GM19239 (cell line): ENCODE results near the gene TRAF2.
A peak's percentile ranks its signal among the peaks of the same experiment; 100 is the strongest.
"Not testable (repeated sequence)": the region's sequence is repeated elsewhere in the genome, so short reads cannot be mapped to it uniquely, and the experiment has no call there.

Experiments used
- DNase-seq: peaks from one replicate; pipeline ENCODE4 v3.0.0; 2011; ENCODE audit warnings: low spot score; ENCODE audit not compliant: insufficient read length
- FAIRE-seq: peaks from 2 replicates; lab custom pipeline; 2011; peaks lifted over from hg19 to GRCh38; lab: Jason Lieb, UNC

Gene TRAF2

GRCh38 chr9:136885950-136886578 is at the start of gene TRAF2:
TRAF2 (plus strand) TSS chr9:136886516; CDS start chr9:136898741, 12,225 bp downstream.
- peak; percentile 100 for DNase-seq
- peak; percentile 89 for FAIRE-seq

GRCh38 chr9:136837146-136837855 is 49.0 kb upstream of the TRAF2 start:
- no peak for FAIRE-seq

DNA sequence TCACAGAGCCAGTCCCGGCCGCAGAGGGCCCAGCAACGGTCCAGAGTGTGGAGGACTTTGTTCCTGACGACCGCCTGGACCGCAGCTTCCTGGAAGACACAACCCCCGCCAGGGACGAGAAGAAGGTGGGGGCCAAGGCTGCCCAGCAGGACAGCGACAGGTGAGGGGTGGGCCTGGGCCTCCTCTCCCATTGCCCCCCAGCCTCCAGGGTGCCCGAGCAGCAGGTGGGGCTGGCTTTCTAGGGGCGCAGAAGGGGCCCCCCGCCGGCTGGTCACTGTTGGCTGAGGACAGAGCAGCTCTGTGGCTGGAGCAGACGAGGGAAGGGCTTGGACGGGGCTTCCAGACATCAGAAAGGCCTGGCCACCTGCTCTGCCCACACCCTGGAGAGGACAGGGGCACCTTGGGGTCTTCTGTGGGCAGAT is 48.4 kb upstream of the TRAF2 start:
- not testable (repeated sequence) for DNase-seq, FAIRE-seq

More at GRCh38 chr9:136837146-136837855, 49.0 kb upstream of the TRAF2 start:
- no peak for DNase-seq

DNA sequence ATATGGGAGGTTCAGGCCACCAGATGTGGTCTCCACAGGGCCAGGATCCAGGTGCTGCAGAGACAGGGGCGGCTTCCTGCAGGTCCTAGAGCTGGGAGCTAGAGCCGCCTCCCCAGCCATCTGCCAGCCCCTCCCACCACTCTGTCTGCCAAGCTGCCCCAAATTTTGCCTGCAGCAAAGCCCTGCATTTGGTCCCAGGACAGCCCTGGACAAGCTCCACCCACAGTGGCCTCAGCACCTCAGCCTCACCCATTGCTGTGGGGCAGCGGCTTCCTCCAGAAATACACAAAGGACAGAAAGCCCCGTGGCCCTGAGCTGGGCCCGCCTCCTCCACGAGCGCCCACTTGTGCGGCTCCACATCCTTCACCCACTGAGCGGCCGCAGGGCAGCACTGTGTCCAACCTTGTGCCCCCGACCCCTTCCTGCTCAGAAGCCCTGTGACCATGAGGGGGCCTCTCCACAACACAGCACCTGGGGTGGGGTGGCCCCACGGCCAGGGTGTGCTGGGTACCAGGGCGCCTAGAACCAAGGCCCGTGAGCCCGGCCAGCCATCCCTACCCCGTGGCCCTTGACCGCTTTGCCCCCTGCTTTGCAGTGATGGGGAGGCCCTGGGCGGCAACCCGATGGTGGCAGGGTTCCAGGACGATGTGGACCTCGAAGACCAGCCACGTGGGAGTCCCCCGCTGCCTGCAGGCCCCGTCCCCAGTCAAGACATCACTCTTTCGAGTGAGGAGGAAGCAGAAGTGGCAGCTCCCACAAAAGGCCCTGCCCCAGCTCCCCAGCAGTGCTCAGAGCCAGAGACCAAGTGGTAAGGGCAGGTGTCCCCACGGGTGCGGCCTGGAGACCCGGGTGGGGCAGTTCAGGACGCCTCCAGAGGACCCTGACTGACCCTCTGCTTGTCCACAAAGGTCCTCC is 47.7 kb upstream of the TRAF2 start:
- no peak for DNase-seq
- FAIRE-seq, result no peak

GRCh38 chr9:136839229-136840139 is 46.8 kb upstream of the TRAF2 start:
- no peak for DNase-seq
- no peak for FAIRE-seq

DNA sequence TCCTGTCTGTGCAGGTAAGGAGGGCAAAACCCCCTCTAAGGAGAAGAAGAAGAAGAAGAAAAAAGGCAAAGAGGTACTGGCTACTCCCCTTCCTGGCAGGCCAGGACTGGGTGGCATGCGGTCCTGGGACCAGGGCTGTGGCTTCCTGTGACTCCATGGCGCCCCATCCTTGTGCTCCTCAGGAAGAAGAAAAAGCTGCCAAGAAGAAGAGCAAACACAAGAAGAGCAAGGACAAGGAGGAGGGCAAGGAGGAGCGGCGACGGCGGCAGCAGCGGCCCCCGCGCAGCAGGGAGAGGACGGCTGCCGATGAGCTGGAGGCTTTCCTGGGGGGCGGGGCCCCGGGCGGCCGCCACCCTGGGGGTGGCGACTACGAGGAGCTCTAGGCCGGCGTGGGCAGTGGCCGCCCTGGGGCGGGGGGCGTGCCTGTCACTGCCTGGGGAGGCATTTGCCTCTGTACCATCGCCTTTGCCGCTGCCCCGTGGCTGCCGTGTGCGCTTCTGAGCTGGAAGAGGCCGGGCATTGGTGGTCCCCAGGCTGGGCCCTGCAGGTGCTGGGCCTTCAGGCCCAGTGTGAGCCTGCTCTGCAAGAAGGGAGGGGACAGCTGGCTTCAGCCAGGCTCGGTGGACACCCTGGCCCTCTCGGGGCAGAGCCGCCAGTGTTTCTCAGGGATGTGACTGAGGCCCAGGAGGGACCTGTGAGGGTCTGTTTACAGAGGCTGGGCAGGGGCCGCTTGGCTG is 46.0 kb upstream of the TRAF2 start:
- DNase-seq, result no peak

DNA sequence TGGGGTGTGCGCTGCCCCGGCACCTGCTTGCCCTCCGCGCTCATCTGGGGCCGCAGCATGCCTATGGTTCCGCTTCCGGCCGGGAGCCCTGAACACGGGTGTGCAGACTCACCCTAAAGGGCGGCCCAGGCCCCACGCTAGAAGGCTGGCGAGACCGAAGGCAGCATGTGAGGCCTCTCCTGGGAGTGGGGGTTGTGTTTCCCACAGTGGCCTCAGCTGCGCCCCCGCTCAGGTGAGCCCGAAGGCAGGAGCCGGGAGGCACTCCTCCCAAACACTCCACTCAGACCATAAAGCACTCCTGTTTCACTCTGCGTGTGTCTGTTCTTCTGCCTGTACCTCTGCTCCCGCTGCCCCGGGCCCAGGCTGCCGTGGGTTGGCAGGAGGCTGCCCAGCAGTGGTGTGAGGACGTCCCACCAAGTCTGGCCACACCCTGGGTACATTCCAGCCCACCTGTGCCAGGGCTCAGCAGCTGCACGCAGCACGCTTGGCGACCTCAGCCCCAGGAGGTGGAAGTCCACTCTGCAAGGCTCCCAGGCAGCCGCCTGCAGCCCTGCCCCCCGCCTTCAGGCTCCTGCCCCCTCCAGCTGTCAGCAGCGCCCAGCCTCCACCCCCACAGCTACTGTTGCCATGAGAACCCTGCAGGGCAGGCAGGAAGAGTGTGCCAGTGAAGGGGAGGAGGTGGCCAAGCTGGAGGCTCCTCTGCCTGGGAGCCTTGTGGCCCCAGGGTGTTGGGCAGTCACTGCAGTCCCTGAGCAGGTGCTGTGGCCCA is 45.3 kb upstream of the TRAF2 start:
- no peak for FAIRE-seq
- DNase-seq, result no peak

More for the DNA sequence above, 46.0 kb upstream of the TRAF2 start:
- FAIRE-seq, result no peak

- DNase-seq, FAIRE-seq: not testable (repeated sequence)
Observed at GRCh38 chr9:136841646-136842379, 44.5 kb upstream of the TRAF2 start.

DNA sequence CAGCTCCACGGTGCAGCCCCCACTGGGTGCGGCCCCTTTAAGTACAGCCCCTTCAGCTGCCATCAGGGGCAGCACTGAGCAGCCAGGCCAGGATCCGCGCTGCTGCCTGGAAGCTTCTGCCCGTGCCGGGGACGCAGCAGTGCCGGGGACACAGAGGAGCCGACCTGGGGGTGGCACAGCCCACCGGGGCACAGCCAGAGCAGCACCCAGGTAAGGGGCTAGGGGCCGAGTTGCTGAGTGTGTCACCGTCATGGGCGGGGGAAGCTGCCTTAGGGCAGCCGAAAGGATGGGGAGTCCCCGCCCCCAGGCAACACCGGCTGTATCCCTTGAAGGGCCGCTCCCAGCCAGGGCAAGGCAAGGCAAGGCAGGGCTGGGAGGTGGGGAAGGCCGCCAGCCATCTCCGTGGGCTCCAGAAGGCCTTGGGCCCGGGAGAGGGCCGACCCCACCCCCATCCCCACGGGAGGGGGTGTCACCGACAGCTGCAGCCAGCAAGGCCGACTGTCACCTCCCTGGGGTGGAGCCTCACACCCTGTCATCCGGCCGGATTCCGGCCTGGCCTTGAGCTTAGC is 43.9 kb upstream of the TRAF2 start, which contains the start of gene AJM1:
Gene AJM1, plus strand, starts transcription at position 99 of the 569 bp plus-strand sequence. CDS start 1,937 bp downstream, outside the sequence.
- FAIRE-seq (peak; percentile 90), DNase-seq (peak; percentile 97)

GRCh38 chr9:136843159-136843800 is 43.0 kb upstream of the TRAF2 start:
- peak; percentile 4 for FAIRE-seq
- not testable (repeated sequence) for DNase-seq

- not testable (repeated sequence) for FAIRE-seq, DNase-seq
Observed at GRCh38 chr9:136843801-136844740, 42.2 kb upstream of the TRAF2 start.

- DNase-seq, result no peak
- no peak for FAIRE-seq
Observed at GRCh38 chr9:136844761-136845464, 41.4 kb upstream of the TRAF2 start.

GRCh38 chr9:136845465-136846260 is 40.7 kb upstream of the TRAF2 start:
- no peak for FAIRE-seq

More at GRCh38 chr9:136845465-136846260, 40.7 kb upstream of the TRAF2 start:
- DNase-seq, result no peak
